HG03039 (cell line): ENCODE data around the gene MED14.
"Not testable (repeated sequence)": the region's sequence is repeated elsewhere in the genome, so short reads cannot be mapped to it uniquely, and the experiment has no call there.

ENCODE experiments used
- ATAC-seq: cut with Tn5 transposase; IDR thresholded peaks from one replicate; pipeline ENCODE4 v1.9.1; 2021; ENCODE audit warnings: mild to moderate bottlenecking, moderate library complexity; ENCODE audit not compliant: unreplicated experiment

Gene MED14

DNA sequence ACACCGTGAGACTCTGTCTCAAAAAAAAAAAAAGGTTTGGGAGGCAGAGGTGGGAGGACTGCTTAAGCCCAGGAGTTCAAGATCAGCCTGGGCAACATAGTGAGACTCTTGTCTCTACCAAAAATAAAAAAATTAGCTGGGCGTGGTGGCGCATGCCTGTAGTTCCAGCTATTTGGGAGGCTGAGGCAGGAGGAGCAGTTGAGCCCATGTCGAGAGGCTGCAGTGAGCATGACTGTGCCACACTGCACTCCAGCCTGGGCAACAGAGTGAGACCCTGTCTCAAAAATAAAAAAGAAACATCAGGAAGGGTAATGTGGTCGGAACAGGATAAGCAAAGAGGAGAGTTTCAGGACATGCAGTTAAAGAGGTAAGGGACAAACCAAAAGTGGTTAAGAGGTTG lies 2.8 kb downstream of the MED14 start:
- ATAC-seq, result not testable (repeated sequence)

- ATAC-seq, result no peak
Observed at GRCh38 chrX:40729598-40730584, 5.5 kb downstream of the MED14 start.

DNA sequence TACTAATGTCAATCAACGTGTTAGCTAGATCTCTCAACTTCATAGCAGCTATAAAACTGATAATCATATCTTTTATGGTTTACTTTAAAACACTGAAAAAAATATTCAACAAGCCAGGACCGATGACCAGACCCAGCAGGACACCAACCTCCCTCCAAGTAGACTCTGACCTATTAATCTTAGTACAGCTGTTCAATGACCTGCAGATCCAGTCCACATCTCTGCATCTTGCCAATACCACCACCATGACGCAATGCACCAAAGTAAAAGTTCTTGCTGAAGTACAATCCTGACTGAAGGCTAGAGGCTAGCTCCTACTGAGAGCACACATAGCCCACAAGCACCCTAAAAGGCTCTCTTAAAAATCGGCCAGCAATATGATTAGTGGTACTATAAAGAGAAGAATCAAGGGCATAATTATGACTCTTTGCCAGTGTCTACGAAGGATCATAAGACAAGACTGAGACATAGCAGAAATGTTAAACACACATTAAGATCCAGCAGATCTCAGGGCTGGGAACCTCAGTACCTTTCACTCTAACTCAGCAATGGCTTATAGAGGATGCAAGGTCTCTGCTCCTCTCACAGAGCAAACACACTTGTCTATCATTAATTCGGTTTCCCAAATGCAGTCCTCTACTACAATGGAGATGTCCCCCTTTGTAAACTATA lies 7.6 kb downstream of the MED14 start:
- ATAC-seq, result no peak

DNA sequence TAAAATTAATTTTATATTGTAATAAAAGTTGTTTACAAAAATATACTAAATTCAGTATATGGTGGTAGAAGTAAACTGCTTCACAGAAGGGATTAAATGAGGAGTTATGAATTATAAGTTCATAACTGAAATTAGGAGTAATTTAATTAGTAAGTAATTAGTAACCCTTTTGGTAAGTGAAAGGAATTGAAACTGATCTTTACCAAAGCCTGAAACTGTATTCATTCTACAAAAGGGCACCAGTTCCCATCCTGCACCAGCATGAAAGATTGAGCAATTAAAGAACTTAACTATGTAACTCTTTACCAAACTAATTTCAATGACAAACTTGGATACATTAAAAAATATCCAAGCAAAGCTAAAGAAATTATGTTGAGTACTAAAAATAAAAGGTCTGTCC lies 8.2 kb downstream of the MED14 start:
- ATAC-seq, result no peak

DNA sequence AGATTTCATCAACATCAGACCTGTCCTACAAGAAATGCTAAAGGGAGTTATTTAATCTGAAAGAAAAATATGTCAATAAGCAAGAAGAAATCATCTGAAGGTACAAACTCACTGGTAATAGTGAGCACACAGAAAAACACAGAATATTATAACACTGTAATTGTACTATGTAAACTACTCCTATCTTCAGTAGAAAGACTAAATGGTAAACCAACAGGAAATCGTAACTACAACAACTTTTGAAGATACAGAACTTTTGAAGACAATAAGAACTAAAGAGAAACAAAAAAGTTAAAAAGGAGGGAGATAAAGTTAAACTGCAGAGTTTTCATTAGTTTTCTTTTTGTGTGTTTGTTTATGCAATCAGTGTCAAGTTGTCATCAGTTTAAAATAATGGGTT lies 12.4 kb downstream of the MED14 start:
- no peak for ATAC-seq

DNA sequence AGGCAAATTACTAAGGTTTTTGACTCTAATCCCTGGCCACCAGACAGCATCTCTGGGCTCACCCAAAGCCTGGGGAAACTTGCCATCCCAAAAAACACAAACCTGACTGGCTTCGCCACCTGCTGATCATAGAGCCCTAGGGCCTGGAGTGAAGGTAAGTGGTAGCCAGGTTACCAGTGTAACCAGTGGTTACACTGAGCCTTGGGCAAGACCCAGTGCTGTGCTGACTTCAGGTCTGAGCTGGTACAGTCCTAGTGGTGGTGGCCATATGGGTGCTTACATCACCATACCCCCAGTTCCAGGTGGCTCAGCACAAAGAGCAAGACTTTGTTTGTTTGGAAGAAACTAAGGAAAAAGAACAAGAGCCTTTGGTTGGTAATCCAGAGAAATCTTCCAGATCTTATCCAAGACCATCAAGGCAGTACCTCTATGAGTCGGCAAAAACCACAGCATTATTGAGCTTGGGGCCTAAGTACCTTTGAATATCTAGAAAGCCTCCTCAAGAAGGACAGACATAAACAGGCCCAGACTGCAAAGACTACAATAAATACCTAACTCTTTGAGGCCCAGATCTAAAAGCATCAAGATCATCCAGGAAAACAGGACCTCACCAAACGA lies 13.7 kb downstream of the MED14 start:
- ATAC-seq, result no peak

- ATAC-seq, result no peak
Observed at GRCh38 chrX:40720792-40721191, 14.6 kb downstream of the MED14 start.

DNA sequence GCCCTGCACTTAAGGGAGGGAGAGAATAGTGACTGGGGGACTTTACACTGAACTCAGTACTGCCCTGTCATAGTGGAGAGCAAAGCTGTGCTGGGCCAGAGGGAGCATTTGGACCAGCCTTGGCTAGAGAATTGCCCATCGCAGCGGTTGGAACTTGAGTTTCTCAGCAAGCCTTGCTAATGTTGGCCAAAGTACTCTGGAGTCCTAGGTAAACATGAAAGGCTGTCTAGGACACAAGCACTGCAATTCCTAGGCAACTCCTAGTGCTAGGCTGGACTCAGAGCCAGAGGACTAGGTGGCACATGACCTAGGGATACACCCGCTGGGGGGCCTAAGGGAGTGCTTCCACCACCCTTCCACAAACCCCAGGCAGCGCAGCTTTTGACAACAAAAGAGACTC lies 15.0 kb downstream of the MED14 start:
- ATAC-seq, result no peak

DNA sequence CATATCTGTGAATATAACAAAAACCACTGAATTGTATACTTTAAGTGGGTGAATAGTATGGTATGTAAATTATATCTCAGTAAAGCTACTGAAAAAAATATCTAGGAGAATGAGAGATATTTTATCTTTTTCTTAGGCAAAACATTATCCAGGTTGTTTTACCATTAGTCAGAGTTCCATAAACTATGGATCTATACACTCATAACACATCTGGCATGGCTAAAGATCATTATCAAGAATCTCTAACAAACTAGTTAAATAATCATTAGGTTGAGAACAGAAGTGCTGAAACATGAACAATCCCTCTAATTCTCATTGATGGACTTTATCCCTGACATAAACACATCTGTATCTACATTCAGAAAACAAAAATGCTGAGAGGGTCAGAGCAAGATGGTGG lies 15.6 kb downstream of the MED14 start:
- no peak for ATAC-seq

DNA sequence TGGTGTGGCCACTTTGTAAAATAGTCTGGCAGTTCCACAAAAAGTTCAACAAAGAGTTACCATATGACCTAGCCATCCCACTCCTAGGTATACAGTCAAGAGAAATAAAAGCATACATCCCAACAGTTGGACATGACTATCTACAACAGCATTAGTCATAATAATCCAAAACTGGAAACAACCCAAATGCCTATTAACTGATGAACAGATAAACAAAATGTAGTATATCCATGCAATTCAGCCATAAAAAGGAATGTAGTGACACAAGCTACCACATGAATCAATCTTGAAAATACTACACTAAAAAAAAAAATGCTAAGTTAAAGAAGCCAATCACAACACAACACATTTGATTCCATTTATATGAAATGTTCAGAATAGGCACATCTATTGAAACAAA lies 16.1 kb downstream of the MED14 start:
- no peak for ATAC-seq

DNA sequence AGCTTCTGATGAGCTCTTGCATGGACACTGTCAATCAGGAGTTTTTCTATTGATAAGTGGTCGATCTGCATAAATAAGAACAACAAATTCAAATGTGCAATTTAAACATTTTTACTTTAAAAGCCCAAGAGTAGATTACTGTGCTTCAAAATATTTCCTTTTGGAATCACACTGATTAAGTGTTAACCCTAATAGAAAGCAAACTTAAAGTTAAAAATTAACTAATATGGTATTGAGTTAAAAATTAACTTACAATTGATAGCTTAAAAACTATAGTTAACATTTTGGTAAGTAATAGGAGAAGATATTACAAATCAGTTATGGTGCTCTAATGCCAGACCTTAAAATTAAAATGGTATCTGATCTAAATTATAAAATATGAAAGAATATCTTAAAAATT lies 25.9 kb downstream of the MED14 start:
- no peak for ATAC-seq

DNA sequence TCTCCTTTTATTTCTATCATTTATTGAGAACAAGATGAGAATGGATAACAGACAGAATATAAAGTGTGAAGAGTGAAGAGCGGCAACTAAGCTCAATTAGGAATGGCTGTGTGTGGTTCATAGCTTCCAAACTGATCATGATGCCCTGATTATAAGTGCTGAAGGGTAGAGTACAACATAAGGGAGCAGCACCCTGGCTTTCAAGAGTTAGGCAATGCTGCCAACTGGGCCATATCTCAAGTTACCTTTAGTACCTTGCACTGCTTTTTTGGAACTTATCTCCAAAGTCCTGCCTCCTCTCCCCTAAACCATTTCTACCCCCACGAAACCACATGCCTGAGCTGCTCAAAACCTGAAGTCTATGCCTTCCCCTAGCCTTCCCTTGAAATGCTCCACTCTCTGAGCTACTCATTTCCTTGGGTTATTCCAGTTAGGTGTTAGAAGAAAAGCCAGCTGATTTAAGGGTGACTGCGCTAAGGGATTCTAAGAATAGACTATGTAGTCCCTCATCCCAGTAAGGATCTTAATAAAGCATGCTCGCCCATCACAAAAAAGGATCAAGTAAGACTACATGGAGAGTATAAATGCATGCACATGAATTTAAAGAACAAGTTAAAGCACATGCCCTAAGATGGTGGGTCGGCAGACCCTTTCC lies 29.6 kb downstream of the MED14 start:
- ATAC-seq, result no peak

DNA sequence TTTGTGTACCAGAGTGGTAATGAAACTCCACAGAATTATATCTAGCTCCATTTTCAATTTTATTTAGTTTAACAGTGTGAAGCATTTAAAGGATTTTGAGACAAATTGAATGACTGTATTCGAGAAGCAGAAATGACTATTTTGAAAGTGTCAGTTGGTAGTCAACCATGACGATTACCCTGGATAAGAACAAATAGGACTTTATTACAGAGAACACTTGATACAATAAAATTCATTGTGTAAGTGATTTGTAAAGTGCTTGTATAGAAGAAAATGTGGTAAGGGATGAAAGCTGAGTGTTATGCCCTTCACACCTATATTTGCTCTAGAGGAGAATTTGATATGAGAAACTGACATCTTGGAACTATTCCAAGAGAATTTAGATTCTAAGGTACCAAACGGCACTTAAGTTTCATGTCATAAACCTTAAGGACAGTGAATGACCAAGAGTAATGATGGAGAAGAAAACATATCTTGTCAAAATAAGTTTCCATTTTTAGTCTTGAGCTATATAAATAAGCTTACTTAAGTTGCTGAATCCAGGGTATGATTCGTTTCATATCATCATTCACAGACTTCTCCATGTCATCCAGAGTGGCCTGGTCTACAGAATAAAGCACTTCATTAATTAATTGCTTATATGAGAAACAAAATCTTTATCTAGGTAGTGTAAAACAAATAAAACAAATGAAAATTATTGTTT lies 34.6 kb downstream of the MED14 start:
- no peak for ATAC-seq

DNA sequence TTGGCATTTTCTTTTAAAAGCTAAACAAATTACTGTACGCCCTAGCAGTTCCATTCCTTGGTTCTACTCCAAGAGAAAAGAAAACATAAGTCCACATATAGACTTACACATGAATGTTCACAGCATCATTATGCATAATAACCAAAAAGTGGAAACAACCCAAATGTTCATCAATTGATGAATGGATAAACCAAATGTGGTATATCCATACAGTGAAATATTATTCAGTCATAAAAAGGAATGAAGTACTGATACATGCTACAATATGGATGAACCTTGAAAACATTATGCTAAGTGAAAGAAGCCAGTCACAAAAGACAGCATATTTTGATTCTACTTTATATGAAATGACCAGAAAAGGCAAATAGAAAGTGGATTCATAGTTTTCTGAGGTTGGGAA lies 36.5 kb downstream of the MED14 start:
- ATAC-seq, result no peak

DNA sequence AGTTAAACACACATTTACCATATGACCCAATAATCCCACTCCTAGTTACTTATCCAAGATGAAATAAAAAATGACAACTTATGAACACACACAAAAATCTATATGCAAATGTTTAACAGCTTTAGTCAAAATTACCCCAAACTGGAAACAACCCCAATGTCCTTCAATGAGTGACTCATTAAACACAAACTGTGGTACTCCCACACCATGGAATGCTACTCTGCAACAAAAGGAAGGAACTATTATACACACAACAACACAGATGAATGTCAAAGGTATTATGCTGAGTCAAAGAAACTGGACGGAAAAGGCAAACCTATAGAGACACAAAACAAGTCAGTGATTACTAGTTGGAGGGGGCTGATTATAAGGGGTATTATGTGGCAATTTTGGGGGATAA lies 40.5 kb downstream of the MED14 start:
- ATAC-seq, result no peak

DNA sequence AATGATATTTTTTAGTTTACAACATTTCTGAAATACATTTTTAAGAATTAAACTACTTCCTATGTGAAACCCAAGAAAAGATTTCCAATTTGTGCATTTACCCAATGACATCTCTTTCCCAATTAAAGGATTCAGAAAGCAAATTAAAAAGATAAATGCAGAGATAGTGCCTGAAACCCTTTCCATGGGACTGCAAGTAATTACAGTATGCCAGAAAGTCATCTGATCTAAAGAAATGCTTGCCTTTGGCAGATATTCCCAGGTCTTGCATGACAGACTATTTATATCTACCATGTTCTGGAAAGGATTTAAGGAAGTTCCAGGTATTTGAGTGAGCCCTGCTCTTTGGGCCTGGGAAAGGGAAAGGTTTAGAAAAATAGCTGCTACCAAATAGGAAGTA lies 46.4 kb downstream of the MED14 start:
- no peak for ATAC-seq

DNA sequence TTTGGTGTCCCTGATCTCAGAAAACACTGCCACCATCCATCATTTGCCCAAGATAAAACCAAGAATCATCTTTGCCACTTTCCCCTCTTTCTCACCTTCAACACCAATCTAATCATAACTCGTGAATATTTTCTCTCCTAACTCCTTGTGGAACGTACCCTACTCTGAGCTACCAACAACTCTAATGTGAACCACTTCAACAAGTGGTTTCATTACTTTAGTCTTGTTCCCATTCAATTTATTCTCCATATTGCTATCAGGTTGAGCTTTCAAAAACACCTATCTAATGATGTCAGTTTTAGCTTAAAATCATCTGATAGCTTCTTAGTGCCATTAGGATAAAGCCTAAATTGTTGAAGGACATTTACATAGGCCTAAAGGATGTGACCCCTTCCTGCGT lies 48.2 kb downstream of the MED14 start:
- ATAC-seq, result no peak

- no peak for ATAC-seq
Observed at GRCh38 chrX:40685362-40685918, 49.9 kb downstream of the MED14 start.

- no peak for ATAC-seq
Observed at GRCh38 chrX:40684092-40684491, 51.2 kb downstream of the MED14 start.

- ATAC-seq, result no peak
Observed at GRCh38 chrX:40683245-40683644, 52.1 kb downstream of the MED14 start.
